ENCODE results near the gene TCEANC2. TPM values are rescaled to one million over a fixed set of nuclear protein-coding genes. Genes with fewer than 3 reads are reported as not detected.

The TCEANC2 gene
- total and polyA plus RNA-seq, 2 of the 4 experiments (the other 2 are of a cell fraction), result 2.4 to 3.2 TPM

DNA sequence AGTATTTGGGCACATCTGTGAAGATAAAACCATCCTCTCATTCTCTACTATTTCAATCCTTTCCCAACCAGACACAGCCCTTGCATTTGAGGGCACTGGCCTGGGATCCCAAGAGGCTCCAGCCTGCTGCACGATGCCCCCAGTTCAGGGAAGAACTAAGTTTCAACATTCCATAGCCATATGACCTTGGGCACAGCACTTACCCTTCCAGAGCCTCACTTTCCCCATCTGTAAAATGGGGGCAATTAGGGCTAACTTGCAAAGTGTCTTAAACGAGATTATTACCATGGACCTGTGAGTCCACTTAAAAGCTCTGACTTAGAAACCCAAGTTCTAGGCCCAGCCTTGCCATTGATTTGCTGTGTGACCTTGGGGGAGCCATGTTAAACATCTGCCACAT lies 76.5 kb downstream of the TCEANC2 start:
- Histone ChIP-seq H3K4me1 (ENCODE audit: control insufficient read depth, insufficient read depth, low read length) (peaks cover 3% of the 10 kb centered on the region; the same call in 1 of the 2 replicates), H3K27me3 (ENCODE audit: control insufficient read depth, insufficient read depth, low read length) (peaks cover 2% of the 10 kb centered on the region; the same call in 1 of the 2 replicates), H3K4me3 (ENCODE audit: insufficient read depth, low read depth, low read length) (no peak overlapping the region), H2BK5ac (ENCODE audit: low read depth, low read length, poor library complexity, severe bottlenecking) (no peak overlapping the region), H3K9me1 (ENCODE audit: insufficient read depth, low read length) (peaks cover 8% of the 10 kb centered on the region; the same call in 1 of the 2 replicates), H2AK5ac (ENCODE audit: low read depth, low read length) (no peak overlapping the region), H2BK15ac (ENCODE audit: low read depth, low read length) (no peak overlapping the region), H2AK9ac (replicated peaks; ENCODE audit: low read depth, low read length, poor library complexity) (no peak overlapping the region), H3K36me3 (ENCODE audit: control insufficient read depth, insufficient read depth, low read length) (no peaks in the 10 kb centered on the region), H3K23ac (ENCODE audit: low read depth, low read length) (no peak overlapping the region), H2BK20ac (ENCODE audit: low read depth, low read length) (no peak overlapping the region), H2BK120ac (ENCODE audit: low read depth, low read length) (no peak overlapping the region), H3K56ac (ENCODE audit: extremely low read depth, insufficient read depth, low read length) (no peak overlapping the region), H3K4me2 (ENCODE audit: low read depth, low read length) (no peak overlapping the region), H3K9me3 (ENCODE audit: control insufficient read depth, insufficient read depth, low read length) (no peaks in the 10 kb centered on the region), H3K14ac (replicated peaks; ENCODE audit: low read depth, low read length) (no peak overlapping the region), H4K91ac (ENCODE audit: insufficient read depth, low read depth, low read length) (no peak overlapping the region), H3K79me1 (ENCODE audit: low read depth in 1 of 2, low read length in 2 of 2) (no peaks in the 10 kb centered on the region), H3K4ac (ENCODE audit: low read depth, low read length) (no peak overlapping the region), H3K18ac (ENCODE audit: low read depth, low read length) (no peak overlapping the region), H3K9ac (ENCODE audit: low read depth, low read length) (no peak overlapping the region), H4K8ac (ENCODE audit: low read depth in 2 of 2, low read length in 2 of 2) (no peak overlapping the region), H4K20me1 (ENCODE audit: insufficient read depth, low read length) (no peaks in the 10 kb centered on the region; the same call in 1 of the 2 replicates), H2AFZ (replicated peaks; ENCODE audit: low read length, poor library complexity) (no peak overlapping the region), H3K27ac (ENCODE audit: insufficient read depth, low read length) (no peak overlapping the region), H4K5ac (ENCODE audit: low read depth, low read length) (no peak overlapping the region)
- BruUV-seq (replicated peaks), result no TSS peak
- 71% methylated on average over 1 of the region's 2 CpGs; no CpG with 5 or more reads in 1 of the 2 experiments for WGBS, 2 experiments (ENCODE audit: extremely low coverage in 2 of 2, insufficient read length in 1 of 2)
- no peak for ATAC-seq (ENCODE audit: low read depth)
- TF ChIP-seq, protein P1, sequence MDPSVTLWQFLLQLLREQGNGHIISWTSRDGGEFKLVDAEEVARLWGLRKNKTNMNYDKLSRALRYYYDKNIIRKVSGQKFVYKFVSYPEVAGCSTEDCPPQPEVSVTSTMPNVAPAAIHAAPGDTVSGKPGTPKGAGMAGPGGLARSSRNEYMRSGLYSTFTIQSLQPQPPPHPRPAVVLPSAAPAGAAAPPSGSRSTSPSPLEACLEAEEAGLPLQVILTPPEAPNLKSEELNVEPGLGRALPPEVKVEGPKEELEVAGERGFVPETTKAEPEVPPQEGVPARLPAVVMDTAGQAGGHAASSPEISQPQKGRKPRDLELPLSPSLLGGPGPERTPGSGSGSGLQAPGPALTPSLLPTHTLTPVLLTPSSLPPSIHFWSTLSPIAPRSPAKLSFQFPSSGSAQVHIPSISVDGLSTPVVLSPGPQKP (IDR thresholded peaks at IDR 0.05; ENCODE audit: borderline replicate concordance, low read depth, low read length), result no peak
- TF ChIP-seq RCOR1 (IDR thresholded peaks at IDR 0.05; ENCODE audit: insufficient replicate concordance, low read length) (no peak), RFX5 (IDR thresholded peaks at IDR 0.05; ENCODE audit: low read depth, low read length) (no peak), FOS (IDR thresholded peaks at IDR 0.05; ENCODE audit: low read depth, low read length) (no peak), MAZ (IDR thresholded peaks at IDR 0.05; ENCODE audit: borderline replicate concordance, low read depth, low read length) (no peak), USF2 (IDR thresholded peaks at IDR 0.05; ENCODE audit: low read depth, low read length) (no peak), SMC3 (IDR thresholded peaks at IDR 0.05; ENCODE audit: low read depth, low read length) (no peak), MXI1 (IDR thresholded peaks at IDR 0.05; ENCODE audit: borderline replicate concordance, low read depth, low read length) (no peak), BHLHE40 (IDR thresholded peaks at IDR 0.05; ENCODE audit: low read depth, low read length) (no peak), CTCF (conservative IDR thresholded peaks at IDR 0.05; ENCODE audit: low read depth, low read length) (no peak), CHD1 (IDR thresholded peaks at IDR 0.05; ENCODE audit: low read depth, low read length) (no peak), POLR2A (IDR thresholded peaks at IDR 0.05; ENCODE audit: low read depth, low read length) (no peak), RAD21 (IDR thresholded peaks at IDR 0.05; ENCODE audit: low read length) (no peak), NFE2L2 (IDR thresholded peaks at IDR 0.05; ENCODE audit: low read depth, low read length) (no peak), MAFK (IDR thresholded peaks at IDR 0.05; ENCODE audit: low read depth, low read length) (no peak), CEBPB (IDR thresholded peaks at IDR 0.05; ENCODE audit: low read depth, low read length) (no peak)
- intact Hi-C loops (cut with micrococcal nuclease), result no loop called here
- CTCF ChIA-PET, result no interaction called here
- DNase-seq, result no peak
- in situ Hi-C loops (cut with MboI; ENCODE audit: low sequenced_read_pairs), result loop anchor here (10.0 kb wide), 1 partner anchor 355 kb away; no protein-coding TSS in a partner anchor
- dilution Hi-C loops (cut with HindIII; ENCODE audit: low sequenced_read_pairs, unreplicated experiment), result no loop called here
- POLR2A ChIA-PET (ENCODE audit: unreplicated experiment), result no interaction called here
